B cell (primary cell): ENCODE measurements around the gene PYGO2. TPM values are rescaled to one million over a fixed set of nuclear protein-coding genes. Genes with fewer than 3 reads are reported as not detected.

Experiments
- ATAC-seq: fragments of 200-7000 bp; cut with Tn5 transposase; one replicate; pipeline ENCODE4 v1.10.0; 2021; ENCODE audit warnings: low read depth, mild to moderate bottlenecking, moderate number of reproducible peaks, moderate library complexity
- CTCF ChIA-PET: fragments of 350-600 bp; sonication (Branson Sonifier 250); formaldehyde crosslinking; loops from one replicate; lab custom pipeline; 2021; ENCODE audit warnings: antibody characterized with exemption, inconsistent platforms; lab: Charles Lee
- POLR2A ChIA-PET: fragments of 350-600 bp; sonication (Branson Sonifier 250); formaldehyde crosslinking; loops from one replicate; lab custom pipeline; 2021; ENCODE audit warnings: antibody characterized with exemption; lab: Charles Lee
- DNase-seq: peaks from one replicate; pipeline ENCODE4 v3.0.0; 2013
- H2AFZ ChIP-seq: 2 replicates; pipeline ENCODE4 v1.6.1; 2012; ENCODE audit warnings: mild to moderate bottlenecking, low read depth, low read length; ENCODE audit not compliant: insufficient read depth, poor library complexity, severe bottlenecking
- H3K27ac ChIP-seq, 2 donors: 1 replicate in 1 of 2; 2 replicates in 1 of 2; pipeline ENCODE4 v1.5.1; 2012 to 2013; ENCODE audit warnings: low read length in 2 of 2, mild to moderate bottlenecking in 2 of 2, moderate library complexity in 1 of 2
- H3K27me3 ChIP-seq, 4 experiments: fragments of 200-600 bp in 1 of 4; sonication (generic) in 1 of 4; replicated peaks in 1 of 4; 1 replicate in 2 of 4; 2 replicates in 2 of 4; pipeline versions ENCODE4 v1.6.1 to v1.7.0; 2013 to 2016; ENCODE audit warnings: low read length in 3 of 4, mild to moderate bottlenecking in 2 of 4, mixed read lengths in 1 of 4, moderate library complexity in 1 of 4; ENCODE audit not compliant: insufficient read depth in 4 of 4, control insufficient read depth in 3 of 4; ENCODE audit errors: control extremely low read depth in 1 of 4
- H3K36me3 ChIP-seq, 2 experiments: replicated peaks in 1 of 2; 1 replicate in 1 of 2; 2 replicates in 1 of 2; pipeline versions ENCODE4 v1.6.1 to v1.7.1; 2013; ENCODE audit warnings: low read length in 1 of 2; ENCODE audit not compliant: insufficient read depth in 2 of 2, control insufficient read depth in 1 of 2; ENCODE audit errors: control extremely low read depth in 1 of 2, extremely low read depth in 1 of 2
- H3K4me1 ChIP-seq, 2 donors: fragments of 200-600 bp in 1 of 2; sonication (generic) in 1 of 2; 1 replicate in 1 of 2; 2 replicates in 1 of 2; pipeline versions ENCODE4 v1.5.1 to v1.6.1; 2013 to 2017; ENCODE audit warnings: low read length in 2 of 2; ENCODE audit not compliant: control insufficient read depth in 2 of 2, insufficient read depth in 2 of 2
- H3K4me2 ChIP-seq: replicated peaks from 2 replicates; pipeline ENCODE3; 2012; ENCODE audit warnings: mild to moderate bottlenecking, low read depth, low read length; ENCODE audit not compliant: poor library complexity, severe bottlenecking
- H3K4me3 ChIP-seq, 5 experiments: fragments of 200-600 bp in 1 of 5; sonication (generic) in 1 of 5; 1 replicate in 3 of 5; 2 replicates in 2 of 5; pipeline versions ENCODE4 v1.5.1 to v1.7.0; 2011 to 2016; ENCODE audit warnings: low read length in 4 of 5, mild to moderate bottlenecking in 4 of 5, low read depth in 2 of 5, control low read depth in 1 of 5, moderate library complexity in 1 of 5; ENCODE audit not compliant: insufficient read depth in 1 of 5; ENCODE audit errors: control extremely low read depth in 1 of 5, extremely low read depth in 1 of 5
- H3K79me2 ChIP-seq: fragments of 200-600 bp; sonication (generic); one replicate; pipeline ENCODE4 v1.6.0; 2016; ENCODE audit warnings: low read length; ENCODE audit not compliant: control insufficient read depth, insufficient read depth
- H3K9ac ChIP-seq: fragments of 200-600 bp; sonication (generic); 2 replicates; pipeline ENCODE4 v1.6.1; 2017; ENCODE audit warnings: mild to moderate bottlenecking, low read length, moderate library complexity
- H3K9me3 ChIP-seq, 3 donors: one replicate each; pipeline versions ENCODE4 v1.6.1 to v1.7.1; 2013; ENCODE audit warnings: low read length in 2 of 3; ENCODE audit not compliant: control insufficient read depth in 2 of 3, insufficient read depth in 1 of 3; ENCODE audit errors: control extremely low read depth in 1 of 3
- H4K20me1 ChIP-seq: 2 replicates; pipeline ENCODE4 v1.6.0; 2012; ENCODE audit warnings: mild to moderate bottlenecking, low read length; ENCODE audit not compliant: insufficient read depth, control insufficient read depth, poor library complexity, severe bottlenecking
- H3K27ac Mint-ChIP-seq: one replicate; pipeline ENCODE4 v1.8.0; 2021; ENCODE audit warnings: mixed read lengths
- H3K27me3 Mint-ChIP-seq: one replicate; pipeline ENCODE4 v1.8.0; 2021; ENCODE audit warnings: mixed read lengths
- H3K4me1 Mint-ChIP-seq: one replicate; pipeline ENCODE4 v1.8.0; 2021; ENCODE audit warnings: mixed read lengths
- H3K4me3 Mint-ChIP-seq: one replicate; pipeline ENCODE4 v1.8.0; 2021; ENCODE audit warnings: mixed read lengths
- H3K9me3 Mint-ChIP-seq: one replicate; pipeline ENCODE4 v1.8.0; 2022; ENCODE audit warnings: mixed read lengths; ENCODE audit not compliant: insufficient read depth
- CTCF ChIP-seq: fragments of 200-600 bp; IDR thresholded peaks from one replicate; pipeline ENCODE4 v1.8.0; 2022; ENCODE audit warnings: antibody characterized with exemption, mild to moderate bottlenecking
- EZH2 ChIP-seq: IDR thresholded peaks from 2 replicates; pipeline ENCODE4 v1.6.1; 2012; ENCODE audit warnings: borderline replicate concordance, low read depth, mild to moderate bottlenecking, moderate library complexity, low read length; ENCODE audit not compliant: insufficient read depth, poor library complexity, severe bottlenecking
- WGBS: methylation state at CpG from one replicate; pipeline ENCODE4 v1.1.5; 2013; ENCODE audit warnings: missing lambda C conversion rate; ENCODE audit not compliant: insufficient coverage; 5-methylcytosine and 5-hydroxymethylcytosine counted together
- intact Hi-C: fragments of 100-400 bp; cut with micrococcal nuclease; formaldehyde crosslinking; loops from one replicate; pipeline ENCODE4 v1.10.0; 2022
- polyA plus RNA-seq: library from polyadenylated mRNA; depleted of rRNA; stranded (reverse); fragments of >200 nt; gene quantifications from 2 replicates; pipeline ENCODE4 v1.2.3, GENCODE V29; 2012
- total RNA-seq, 2 donors: library from RNA; stranded (reverse); fragments of 120-200 nt in 1 of 2; gene quantifications; 1 replicate in 1 of 2; 2 replicates in 1 of 2; pipeline versions ENCODE4 v1.2.3 to v1.2.4, GENCODE V29; 2013 to 2022

Gene PYGO2
- total and polyA plus RNA-seq, 2 donors (not counting 1 experiment from before 2014, with no cell fraction given), result 22.2 to 52.7 TPM

GRCh38 chr1:154936555-154937084 lies 25.0 kb downstream of the PYGO2 start, which contains the start of gene PMVK:
TSS of gene PMVK (minus strand) at chr1:154936719. CDS start at chr1:154936685, 34 bp downstream.
- Histone ChIP-seq H3K4me3 (peak within 1 kb of the TSS; percentile 76 to 90 (median 80)), H2AFZ (peak within 1 kb of the TSS; percentile 98), H3K4me2 (peak within 1 kb of the TSS; percentile 80), H3K9ac (peak within 1 kb of the TSS; percentile 93), H3K4me1 (peaks cover 32 to 50% of the 10 kb centered on the region in 2 donors), H3K9me3 (no peaks in the 10 kb centered on the region), H3K27me3 (no peaks in the 10 kb centered on the region), H3K79me2 (peaks cover 40% of the 10 kb centered on the region), H3K36me3 (peaks cover 0 to 4% of the 10 kb centered on the region in 2 experiments), H4K20me1 (no peaks in the 10 kb centered on the region), H3K27ac (peak within 1 kb of the TSS; percentile 98)
- H3K9me3 Mint-ChIP-seq, result no peaks in the 10 kb centered on the region
- peaks cover 51% of the 10 kb centered on the region for H3K4me1 Mint-ChIP-seq
- peak; percentile 89 for ATAC-seq
- ChIA-PET CTCF (interaction anchor here (0.6 to 2.9 kb wide), 27 partner anchors 9 to 608 kb away, joined by 3 to 30 read pairs (median 6); partner anchors contain the start of genes ADAM15, PBXIP1 and PYGO2), POLR2A (interaction anchor here (0.6 to 1.5 kb wide), 16 partner anchors 11 to 1022 kb away, joined by 3 to 14 read pairs (median 4); partner anchors contain the start of genes FLAD1, PBXIP1, PYGO2 and UBAP2L)
- H3K4me3 Mint-ChIP-seq, result peak within 1 kb of the TSS; percentile 97
- DNase-seq, result peak; percentile 99
- 0% methylated on average over 38 of the region's 45 CpGs for WGBS
- H3K27me3 Mint-ChIP-seq, result no peaks in the 10 kb centered on the region
- intact Hi-C loops, result loop anchor here (1.0 to 5.0 kb wide), 12 partner anchors 19 to 921 kb away; partner anchors contain the start of genes ADAR, ATP8B2, CKS1B and EFNA4
- TF ChIP-seq CTCF, result peak; percentile 40
- TF ChIP-seq EZH2, result no peak
- H3K27ac Mint-ChIP-seq, result peak within 1 kb of the TSS; percentile 100
